GM12891 (cell line): Measurements from ENCODE around the gene RASAL1.

ENCODE experiments used
- POLR2A ChIP-seq: IDR thresholded peaks from 2 replicates; pipeline ENCODE4 v1.6.1; 2011; ENCODE audit warnings: low read depth, low read length, control low read depth
- POLR2AphosphoS5 ChIP-seq: IDR thresholded peaks from 2 replicates; pipeline ENCODE4 v1.6.1; 2011; ENCODE audit warnings: low read depth, low read length, control low read depth
- POU2F2 ChIP-seq: IDR thresholded peaks from 2 replicates; pipeline ENCODE4 v1.6.1; 2011; ENCODE audit warnings: low read depth, mild to moderate bottlenecking, control low read depth, low read length, moderate library complexity
- SPI1 ChIP-seq: IDR thresholded peaks from 2 replicates; pipeline ENCODE4 v1.6.1; 2011; ENCODE audit warnings: low read depth, low read length, control low read depth
- TAF1 ChIP-seq: IDR thresholded peaks from 2 replicates; pipeline ENCODE4 v1.6.1; 2011; ENCODE audit warnings: low read depth, low read length, control low read depth

- TF ChIP-seq POLR2AphosphoS5 (no peak), POLR2A (no peak), TAF1 (no peak), POU2F2 (no peak), SPI1 (no peak)
These were observed 5.7 kb downstream of the RASAL1 start for GRCh38 chr12:113129664-113130456.
